NCI-H82 treated with DMSO at 0.1 percent for 48 hours (cell line): Measurements from ENCODE around the gene SMAP2.

Experiments used
- DNase-seq: peaks from one replicate; lab custom pipeline; 2025; ENCODE audit not compliant: unreplicated experiment; lab: John Stamatoyannopoulos, UW

The SMAP2 gene

DNA sequence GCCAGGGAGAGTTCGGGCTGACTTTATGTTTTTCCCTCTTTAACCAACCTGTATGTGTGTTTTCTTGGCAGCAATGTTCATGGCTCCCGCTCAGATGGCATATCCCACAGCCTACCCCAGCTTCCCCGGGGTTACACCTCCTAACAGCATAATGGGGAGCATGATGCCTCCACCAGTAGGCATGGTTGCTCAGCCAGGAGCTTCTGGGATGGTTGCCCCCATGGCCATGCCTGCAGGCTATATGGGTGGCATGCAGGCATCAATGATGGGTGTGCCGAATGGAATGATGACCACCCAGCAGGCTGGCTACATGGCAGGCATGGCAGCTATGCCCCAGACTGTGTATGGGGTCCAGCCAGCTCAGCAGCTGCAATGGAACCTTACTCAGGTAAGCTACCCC, 43.2 kb downstream of the SMAP2 start:
- no peak for DNase-seq

DNA sequence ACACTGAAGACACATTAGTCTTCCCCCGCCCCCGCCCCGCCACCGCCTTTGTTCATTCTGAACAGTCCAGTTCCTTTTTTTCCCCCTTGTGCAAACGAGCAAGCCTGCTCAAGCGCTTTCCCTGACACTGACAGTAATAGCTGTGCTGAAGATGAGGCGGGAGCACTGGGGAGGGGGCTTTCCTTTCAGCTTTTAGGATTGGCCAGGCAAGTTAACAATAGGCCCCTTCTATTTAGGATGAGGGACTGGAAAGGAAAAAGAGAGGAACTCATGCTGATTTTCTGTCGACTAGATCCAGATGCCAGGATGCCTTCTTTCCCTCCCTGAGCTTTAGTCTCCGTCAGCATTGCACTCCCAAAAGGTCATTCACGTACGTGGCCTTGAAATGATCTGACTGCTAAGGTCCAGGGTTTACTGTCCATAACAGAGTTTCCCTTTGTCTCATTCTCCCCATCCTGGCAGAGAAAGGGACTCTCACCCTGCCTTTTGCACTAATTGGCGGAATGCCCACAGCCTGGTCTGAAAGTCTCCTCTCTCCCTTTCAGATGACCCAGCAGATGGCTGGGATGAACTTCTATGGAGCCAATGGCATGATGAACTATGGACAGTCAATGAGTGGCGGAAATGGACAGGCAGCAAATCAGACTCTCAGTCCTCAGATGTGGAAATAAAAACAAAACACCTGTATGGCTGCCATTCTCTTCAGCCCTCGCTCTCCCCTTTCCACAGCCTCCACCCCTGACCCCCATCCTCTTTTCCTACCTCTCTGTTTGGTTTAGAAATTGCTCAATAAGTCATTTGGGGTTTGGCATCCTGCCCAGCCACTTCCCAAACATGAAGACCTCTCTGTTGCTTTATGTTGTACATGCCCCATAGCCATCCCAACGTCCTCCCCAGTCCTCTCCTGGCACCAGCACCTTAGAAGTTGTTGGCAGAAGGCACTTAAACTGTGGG, 48.2 kb downstream of the SMAP2 start:
- DNase-seq: no peak

DNA sequence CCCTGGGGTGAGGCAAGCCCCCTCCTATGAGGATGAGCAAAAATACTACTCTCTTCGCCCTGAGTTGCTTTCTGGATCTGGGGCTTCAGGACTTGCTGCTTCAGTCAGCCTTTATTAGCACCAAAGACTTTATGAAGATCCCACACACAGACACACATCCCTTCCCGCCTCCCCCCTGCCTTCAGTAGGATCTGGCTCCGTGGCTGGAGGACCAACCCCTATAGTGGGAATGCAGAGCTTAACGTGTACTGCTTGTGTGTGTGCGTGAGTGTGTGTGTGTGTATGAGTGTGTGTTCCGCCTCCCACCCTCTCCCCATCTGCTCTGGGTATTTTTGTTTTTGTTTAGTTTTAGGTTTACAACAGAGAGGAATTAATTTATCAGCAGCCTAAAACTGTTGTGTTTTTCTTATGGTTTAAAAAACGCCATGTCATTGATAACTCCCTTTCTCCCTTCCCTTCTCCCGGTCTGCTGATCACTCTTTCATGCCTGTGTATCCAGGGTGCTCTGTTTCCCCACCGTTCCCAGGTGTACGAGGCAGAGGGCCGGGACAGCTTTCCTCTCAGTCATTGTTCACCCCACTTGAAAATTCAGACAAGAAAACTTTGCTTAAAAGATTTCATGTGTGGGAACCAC, 49.2 kb downstream of the SMAP2 start:
- no peak for DNase-seq

DNA sequence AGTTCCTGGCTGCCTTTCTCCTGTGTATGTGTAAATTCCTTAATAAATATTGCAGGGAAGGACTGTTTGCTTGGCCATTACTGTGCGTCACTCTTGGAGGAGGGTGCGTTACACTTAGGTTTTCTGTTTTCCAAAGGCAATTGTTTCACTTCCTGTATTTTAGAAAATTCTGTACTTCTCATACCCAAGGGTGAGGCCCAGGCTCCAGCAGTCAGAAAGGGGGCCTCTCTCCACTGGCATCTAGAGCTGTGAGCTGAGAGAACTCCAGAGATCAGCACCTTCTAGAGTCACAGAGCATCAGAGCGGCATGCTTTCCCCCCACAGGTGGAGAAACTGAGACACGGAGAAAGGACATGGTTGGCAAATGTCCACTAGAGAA, 49.7 kb downstream of the SMAP2 start:
- no peak for DNase-seq

DNA sequence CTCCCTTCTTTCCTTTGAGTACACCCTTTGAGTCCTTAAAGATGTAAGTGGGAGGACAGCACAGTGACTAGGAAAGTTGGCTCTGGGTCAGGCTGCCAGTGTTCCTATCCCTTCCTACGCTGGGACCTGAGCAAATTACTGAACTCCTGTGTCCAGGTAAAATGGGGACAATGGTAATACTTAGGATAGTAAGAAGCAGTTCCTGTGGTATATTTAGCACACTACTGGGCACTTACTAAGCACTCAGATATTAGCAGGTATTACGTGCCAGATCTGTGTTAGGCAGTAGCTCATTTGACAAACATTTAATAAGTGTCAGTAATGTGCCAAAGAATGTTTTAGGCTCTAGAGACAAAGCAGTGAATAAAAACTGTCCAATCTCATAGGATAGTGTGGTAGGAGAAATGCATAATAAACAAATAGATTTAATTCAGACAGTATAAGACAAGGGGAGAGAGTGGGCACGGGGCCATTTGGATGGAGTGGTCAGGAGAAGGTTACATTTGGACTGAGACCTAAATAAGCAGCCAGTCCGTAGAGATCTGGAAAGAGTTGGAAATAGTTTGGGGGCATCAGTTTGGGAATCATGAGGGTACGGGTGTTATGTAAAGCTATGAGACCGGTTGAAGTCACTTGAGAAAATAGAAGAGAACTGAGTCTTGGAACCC, 50.6 kb downstream of the SMAP2 start:
- no peak for DNase-seq

DNA sequence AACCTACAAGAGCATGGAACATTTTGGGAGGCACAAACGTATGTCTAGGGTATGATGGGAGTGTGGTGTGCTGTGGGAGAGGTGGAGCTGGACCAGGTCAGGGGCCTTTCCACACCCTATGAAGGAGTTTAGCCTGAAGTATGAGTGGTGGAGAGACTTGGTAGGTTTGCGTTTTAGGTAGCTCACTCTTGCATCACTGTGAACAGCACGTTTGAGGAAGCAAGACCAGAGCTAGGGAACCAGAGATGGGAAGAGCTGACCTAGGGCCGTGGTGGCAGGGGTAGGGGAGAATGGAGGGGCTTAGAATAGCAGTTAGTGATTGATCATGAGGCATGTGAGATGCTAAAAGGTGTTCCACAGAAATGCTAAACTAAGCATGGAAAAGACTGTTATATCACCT, 51.7 kb downstream of the SMAP2 start:
- DNase-seq: no peak

DNA sequence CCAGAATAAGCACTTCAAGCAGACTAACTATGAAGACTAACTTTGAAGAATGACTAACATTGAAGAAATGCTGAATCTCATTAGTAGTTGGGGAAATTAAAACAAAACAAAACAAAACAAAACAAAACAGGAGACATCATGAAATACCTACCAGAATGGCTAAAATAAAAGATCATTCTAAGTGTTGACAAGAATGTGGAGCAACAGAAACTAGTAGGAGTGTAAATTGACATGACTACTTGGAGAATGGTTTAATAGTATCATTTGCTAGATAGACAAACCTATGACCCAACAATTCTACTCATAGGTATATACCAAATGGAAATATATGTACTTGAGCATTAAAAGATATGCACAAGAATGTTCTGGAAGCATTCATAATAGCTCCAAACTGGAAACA, 57.9 kb downstream of the SMAP2 start:
- DNase-seq: no peak

DNA sequence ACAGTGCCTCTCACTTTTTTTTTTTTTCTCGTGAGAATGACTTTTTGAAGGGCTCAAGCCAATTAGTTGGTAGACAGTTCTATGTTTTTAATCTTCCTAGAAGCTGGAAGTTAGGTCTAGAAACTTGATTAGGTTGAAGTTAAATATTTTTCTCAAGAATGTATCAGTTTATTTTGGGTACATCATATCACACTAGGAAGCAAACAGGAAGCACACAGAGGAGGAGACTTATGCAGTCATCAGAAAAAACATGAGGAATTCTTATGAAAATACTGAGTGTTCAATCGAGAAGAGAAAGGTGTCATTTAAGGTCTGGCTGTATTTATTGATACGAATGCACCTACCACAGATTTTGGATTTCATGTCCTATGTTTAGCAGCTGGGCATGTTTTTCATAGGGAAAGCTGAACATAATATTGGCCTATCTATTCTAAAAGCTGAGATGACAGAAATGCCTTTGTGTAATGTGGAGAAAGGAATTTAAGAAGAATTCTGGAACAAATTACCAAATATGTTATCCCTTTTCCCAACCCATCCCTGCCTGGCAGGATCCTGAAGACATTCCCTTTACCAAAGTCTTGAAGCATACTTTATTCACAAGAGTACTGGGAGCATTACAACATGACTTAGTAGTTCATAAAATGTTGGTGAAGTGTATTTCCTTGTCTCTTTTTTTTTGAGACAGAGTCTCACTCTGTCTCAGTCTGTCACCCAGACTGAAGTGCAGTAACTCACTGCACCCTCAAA, 59.3 kb downstream of the SMAP2 start:
- DNase-seq: no peak

DNA sequence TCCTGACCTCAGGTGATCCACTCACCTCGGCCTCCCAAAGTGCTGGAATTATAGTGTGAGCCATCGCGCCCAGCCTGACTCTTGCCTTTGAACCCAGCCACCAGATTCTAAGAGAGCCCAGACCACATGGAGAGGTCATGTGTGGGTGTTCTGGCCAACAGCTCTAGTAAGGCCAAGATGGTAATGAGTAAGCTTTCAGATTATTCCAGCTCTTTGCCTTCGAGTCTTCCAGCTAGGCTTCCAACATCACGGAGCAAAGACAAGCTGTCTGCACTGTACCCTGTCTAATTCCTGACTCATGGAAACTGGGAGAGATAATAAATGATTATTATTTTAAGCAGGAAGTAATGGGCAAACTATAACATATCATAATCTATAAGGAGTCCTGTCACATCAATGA, 61.9 kb downstream of the SMAP2 start:
- DNase-seq: no peak

DNA sequence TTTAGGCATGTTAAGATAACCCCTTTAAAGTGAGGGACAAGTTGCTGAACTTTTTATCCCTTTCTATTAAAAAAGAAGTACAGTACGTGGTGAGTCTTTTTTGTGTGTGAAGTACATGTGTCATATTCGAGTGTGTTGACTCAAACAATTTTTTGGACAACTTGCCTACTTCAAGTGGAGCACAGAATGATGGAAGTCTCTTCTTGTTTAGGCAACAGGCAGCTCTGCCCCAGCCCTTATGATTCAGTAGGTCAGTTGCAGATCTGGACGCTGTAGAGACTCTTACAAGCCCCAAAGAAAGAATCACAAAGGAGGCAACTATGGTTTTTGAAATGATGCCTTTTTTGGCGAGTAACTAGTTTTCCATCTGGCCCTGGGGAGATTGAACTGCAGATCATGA, 62.3 kb downstream of the SMAP2 start:
- DNase-seq: no peak

DNA sequence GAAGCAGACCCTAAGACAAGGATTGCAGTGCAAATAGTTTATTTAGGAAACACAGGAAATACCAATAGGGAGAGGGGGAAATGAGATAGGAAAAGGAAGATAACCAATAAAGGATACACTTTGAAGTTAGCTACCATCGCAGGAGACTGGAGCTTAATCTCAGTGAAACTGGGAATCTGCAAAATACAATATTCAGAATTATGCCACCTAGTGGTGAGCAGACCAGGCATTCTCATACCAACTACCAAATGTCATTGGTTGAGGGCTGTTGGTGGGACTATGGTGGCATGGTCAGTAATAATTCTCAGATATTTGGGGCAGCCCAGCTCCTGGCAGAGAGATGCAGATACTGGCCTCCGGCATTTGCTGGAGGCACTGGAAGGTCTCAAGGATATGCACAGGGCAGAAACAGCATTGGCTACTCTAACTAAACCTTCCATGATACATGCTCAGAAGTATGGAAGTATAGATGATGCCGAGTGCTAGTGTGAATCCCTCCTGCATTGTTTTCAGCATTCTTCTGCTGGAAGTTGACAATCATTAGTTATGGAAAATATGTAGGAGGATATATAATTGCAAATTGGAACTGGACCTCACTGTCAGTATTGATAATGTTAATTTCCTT, 65.0 kb downstream of the SMAP2 start:
- peak; percentile 4 for DNase-seq

DNA sequence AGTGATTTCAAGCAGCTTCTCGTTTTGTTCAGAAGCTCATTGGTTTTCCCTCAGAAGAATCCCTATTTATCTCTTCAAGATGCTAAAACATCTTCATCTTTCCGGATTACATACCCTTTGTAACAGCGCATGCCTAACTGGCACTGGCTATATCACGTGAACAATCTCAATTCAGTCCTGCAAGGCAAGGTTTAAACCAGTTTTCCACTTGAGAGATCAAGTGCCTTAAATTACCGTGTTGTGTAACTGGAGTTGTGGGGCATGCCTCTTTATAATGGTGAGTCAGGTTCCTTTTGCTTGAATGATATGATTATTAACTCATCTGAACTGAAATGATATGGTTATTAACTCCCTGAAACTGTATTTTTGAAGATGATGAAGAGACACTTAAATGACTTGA, 65.7 kb downstream of the SMAP2 start:
- no peak for DNase-seq

DNA sequence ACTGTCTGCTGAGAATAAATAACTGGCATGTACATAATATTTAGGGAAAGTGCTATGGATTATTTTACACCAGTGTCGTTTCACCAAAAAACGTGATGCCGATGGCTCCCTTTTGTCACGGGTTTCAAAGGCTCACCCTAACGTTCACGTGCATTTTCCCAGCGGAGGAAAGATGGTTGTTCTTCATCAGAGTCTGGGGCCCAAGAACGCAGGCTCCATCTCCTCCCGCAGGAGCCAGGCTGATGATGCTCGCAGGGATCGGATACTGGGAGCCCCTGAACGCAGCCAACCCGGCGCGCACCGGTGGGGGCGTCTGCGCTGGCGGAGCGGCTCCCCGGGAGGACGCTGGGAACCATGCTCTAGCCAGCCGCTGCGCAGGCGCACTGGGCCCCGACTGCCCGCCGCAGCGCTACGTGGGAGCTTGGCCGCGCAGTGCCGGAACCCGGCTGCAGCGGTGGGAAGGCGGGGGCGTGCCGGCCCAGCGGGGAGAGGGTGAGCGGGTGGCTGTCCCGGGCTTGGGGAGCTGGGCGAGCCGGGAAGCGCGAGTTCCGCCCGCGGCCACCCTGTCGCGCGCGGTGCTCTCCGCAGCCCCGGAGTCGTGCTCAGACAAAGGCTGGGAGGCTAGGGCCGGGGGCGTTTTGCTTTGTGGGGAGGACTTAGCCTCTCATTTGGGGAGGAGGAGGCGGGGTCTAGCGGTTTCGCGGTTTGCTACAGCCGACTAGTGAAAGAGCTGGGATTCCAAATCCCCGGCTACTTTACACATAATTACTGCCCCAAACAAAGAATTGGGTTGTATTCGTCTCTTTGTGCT, 76.4 kb downstream of the SMAP2 start, which contains the start of gene ZFP69B:
TSS of gene ZFP69B (plus strand) at position 793 of the 811 bp plus-strand sequence. CDS start 486 bp downstream, outside the sequence.
- DNase-seq: peak; percentile 81

DNA sequence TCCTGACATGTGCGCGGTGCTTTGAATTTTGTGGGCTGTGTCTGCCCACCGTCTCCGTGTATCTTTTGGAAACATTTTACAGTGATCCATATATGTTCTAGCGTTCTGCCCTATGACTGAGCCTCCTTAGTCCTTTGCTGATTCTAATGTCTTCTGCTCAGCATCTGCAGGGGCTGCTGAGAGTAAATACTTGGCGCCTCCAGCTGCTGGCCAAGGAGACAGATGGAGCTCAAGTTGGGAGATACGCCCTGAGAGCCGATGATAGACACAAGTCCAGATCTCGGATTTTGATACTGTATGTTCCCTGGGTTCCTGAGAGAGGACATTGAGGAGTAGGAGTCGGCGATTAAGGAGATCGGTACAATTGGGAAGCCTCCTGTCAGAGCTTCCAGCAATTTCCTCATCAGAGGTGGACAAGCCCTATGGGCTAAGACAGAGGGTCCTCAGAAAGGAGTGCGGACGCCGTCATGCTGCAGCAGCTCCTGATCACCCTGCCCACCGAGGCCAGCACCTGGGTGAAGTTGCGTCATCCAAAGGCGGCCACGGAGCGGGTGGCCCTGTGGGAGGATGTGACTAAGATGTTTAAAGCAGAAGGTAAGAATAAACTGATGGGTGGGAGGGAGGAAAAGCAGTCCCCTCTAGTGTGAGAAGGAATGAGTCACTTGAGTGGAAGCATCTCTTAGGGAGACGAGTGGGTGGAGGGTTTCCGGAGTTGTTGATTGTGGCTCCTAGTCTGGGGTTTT, 77.1 kb downstream of the SMAP2 start:
- DNase-seq: peak; percentile 66

DNA sequence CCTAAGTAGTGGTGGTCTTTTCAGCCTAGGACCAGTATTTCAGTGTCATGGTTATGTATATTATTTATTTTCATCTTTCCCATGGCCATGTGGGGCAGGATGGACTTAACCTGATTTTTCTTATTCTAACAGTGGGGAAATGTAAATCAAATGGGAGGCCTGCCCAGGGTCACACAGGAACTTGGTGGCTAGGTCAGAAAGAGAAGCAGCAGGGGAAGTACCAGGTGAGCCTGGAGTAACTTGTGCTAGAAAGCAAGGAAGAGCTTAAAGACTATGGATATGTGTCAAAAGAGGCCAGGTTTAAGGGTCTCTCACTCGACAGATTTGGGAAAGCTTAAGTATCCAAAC, 77.7 kb downstream of the SMAP2 start:
- no peak for DNase-seq

DNA sequence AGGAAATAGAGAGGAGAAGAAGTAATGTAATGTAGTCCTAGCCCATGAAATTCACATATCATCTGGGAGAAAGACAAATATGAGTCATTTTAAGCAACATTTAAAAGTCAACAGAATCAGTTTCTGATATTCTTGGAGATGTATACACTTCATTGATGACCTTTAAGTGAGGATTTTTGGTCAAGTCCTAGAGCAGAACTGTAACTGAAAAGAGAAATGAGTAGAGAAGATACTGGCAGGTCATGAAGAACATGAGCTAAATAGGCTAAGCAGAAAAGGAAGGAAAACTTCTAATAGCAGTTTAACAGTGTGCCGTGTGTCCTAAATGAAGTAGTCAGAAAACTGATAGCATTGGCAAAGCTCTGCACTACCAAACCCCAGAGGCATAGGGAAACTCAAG, 81.3 kb downstream of the SMAP2 start:
- no peak for DNase-seq

DNA sequence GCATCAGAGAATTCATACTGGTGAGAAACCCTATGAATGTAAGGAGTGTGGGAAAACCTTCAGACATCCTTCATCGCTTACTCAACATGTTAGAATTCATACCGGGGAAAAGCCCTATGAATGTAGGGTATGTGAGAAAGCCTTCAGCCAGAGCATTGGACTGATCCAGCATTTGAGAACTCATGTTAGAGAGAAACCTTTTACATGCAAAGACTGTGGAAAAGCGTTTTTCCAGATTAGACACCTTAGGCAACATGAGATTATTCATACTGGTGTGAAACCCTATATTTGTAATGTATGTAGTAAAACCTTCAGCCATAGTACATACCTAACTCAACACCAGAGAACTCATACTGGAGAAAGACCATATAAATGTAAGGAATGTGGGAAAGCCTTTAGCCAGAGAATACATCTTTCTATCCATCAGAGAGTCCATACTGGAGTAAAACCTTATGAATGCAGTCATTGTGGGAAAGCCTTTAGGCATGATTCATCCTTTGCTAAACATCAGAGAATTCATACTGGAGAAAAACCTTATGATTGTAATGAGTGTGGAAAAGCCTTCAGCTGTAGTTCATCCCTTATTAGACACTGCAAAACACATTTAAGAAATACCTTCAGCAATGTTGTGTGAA, 89.5 kb downstream of the SMAP2 start:
- no peak for DNase-seq

DNA sequence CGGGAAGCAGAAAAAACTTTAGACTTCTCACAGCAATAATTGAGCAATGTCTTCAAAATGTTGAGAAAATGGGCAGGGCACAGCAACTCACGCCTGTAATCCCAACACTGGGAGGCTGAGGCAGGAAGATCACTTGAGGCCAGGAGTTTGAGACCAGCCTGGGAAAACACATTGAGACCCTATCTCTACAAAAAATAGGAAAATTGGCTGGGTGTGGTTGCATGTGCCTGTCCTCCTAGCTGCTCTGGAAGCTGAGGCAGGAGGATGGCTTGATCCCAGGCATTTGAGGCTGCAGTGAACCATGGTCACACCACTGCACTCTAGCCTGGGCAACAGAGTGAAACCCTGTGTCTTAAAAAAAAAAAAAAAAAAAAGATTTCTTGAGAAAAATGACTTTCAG, 95.8 kb downstream of the SMAP2 start:
- DNase-seq: no peak
